Measurements from ENCODE around the gene ELMOD2. TPM values are rescaled to one million over a fixed set of nuclear protein-coding genes. Genes with fewer than 3 reads are reported as not detected.

Gene ELMOD2
- total RNA-seq, 1 donor from 2014 or later: 65.5 TPM

GRCh38 chr4:140579278-140579677 lies 55.3 kb downstream of the ELMOD2 start:
- Mint-ChIP-seq H3K4me3 (ENCODE audit: unreplicated experiment) (no peak overlapping the region), H3K4me1 (ENCODE audit: low read depth, unreplicated experiment) (no peaks in the 10 kb centered on the region), H3K36me3 (ENCODE audit: unreplicated experiment) (no peaks in the 10 kb centered on the region), H3K27ac (ENCODE audit: unreplicated experiment) (no peak overlapping the region), H3K9me3 (ENCODE audit: unreplicated experiment) (peaks cover 2% of the 10 kb centered on the region), H3K27me3 (ENCODE audit: unreplicated experiment) (peaks cover 2% of the 10 kb centered on the region)
- DNase-seq: no peak
- TF ChIP-seq CTCF (IDR thresholded peaks at IDR 0.05; ENCODE audit: partially characterized antibody, unreplicated experiment): no peak

- Mint-ChIP-seq H3K36me3 (ENCODE audit: unreplicated experiment) (no peaks in the 10 kb centered on the region), H3K4me1 (ENCODE audit: low read depth, unreplicated experiment) (no peaks in the 10 kb centered on the region), H3K9me3 (ENCODE audit: unreplicated experiment) (peaks cover 2% of the 10 kb centered on the region), H3K27ac (ENCODE audit: unreplicated experiment) (no peak overlapping the region), H3K4me3 (ENCODE audit: unreplicated experiment) (no peak overlapping the region), H3K27me3 (ENCODE audit: unreplicated experiment) (no peaks in the 10 kb centered on the region)
- DNase-seq: no peak
- TF ChIP-seq CTCF (IDR thresholded peaks at IDR 0.05; ENCODE audit: partially characterized antibody, unreplicated experiment): no peak
These were observed 57.1 kb downstream of the ELMOD2 start for GRCh38 chr4:140581078-140581477.

GRCh38 chr4:140584439-140584838 lies 60.5 kb downstream of the ELMOD2 start:
- H3K27ac Mint-ChIP-seq (ENCODE audit: unreplicated experiment): no peak overlapping the region
- H3K4me3 Mint-ChIP-seq (ENCODE audit: unreplicated experiment): no peak overlapping the region
- peaks cover 2% of the 10 kb centered on the region for H3K9me3 Mint-ChIP-seq (ENCODE audit: unreplicated experiment)
- no peaks in the 10 kb centered on the region for H3K27me3 Mint-ChIP-seq (ENCODE audit: unreplicated experiment)
- no peak for TF ChIP-seq CTCF (IDR thresholded peaks at IDR 0.05; ENCODE audit: partially characterized antibody, unreplicated experiment)
- DNase-seq: no peak
- H3K36me3 Mint-ChIP-seq (ENCODE audit: unreplicated experiment): no peaks in the 10 kb centered on the region
- H3K4me1 Mint-ChIP-seq (ENCODE audit: low read depth, unreplicated experiment): no peaks in the 10 kb centered on the region

- no peaks in the 10 kb centered on the region for H3K4me1 Mint-ChIP-seq (ENCODE audit: low read depth, unreplicated experiment)
- H3K27me3 Mint-ChIP-seq (ENCODE audit: unreplicated experiment): no peaks in the 10 kb centered on the region
- DNase-seq: no peak
- no peak for TF ChIP-seq CTCF (IDR thresholded peaks at IDR 0.05; ENCODE audit: partially characterized antibody, unreplicated experiment)
- no peaks in the 10 kb centered on the region for H3K9me3 Mint-ChIP-seq (ENCODE audit: unreplicated experiment)
- H3K27ac Mint-ChIP-seq (ENCODE audit: unreplicated experiment): no peak overlapping the region
- H3K4me3 Mint-ChIP-seq (ENCODE audit: unreplicated experiment): no peak overlapping the region
- H3K36me3 Mint-ChIP-seq (ENCODE audit: unreplicated experiment): no peaks in the 10 kb centered on the region
These were observed 71.1 kb downstream of the ELMOD2 start for GRCh38 chr4:140595065-140595464.

GRCh38 chr4:140600408-140600807 lies 76.4 kb downstream of the ELMOD2 start:
- H3K9me3 Mint-ChIP-seq (ENCODE audit: unreplicated experiment): no peaks in the 10 kb centered on the region
- H3K4me1 Mint-ChIP-seq (ENCODE audit: low read depth, unreplicated experiment): peaks cover 17% of the 10 kb centered on the region
- no peak for DNase-seq
- H3K4me3 Mint-ChIP-seq (ENCODE audit: unreplicated experiment): no peak overlapping the region
- H3K27ac Mint-ChIP-seq (ENCODE audit: unreplicated experiment): no peak overlapping the region
- no peak for TF ChIP-seq CTCF (IDR thresholded peaks at IDR 0.05; ENCODE audit: partially characterized antibody, unreplicated experiment)
- H3K27me3 Mint-ChIP-seq (ENCODE audit: unreplicated experiment): peaks cover 2% of the 10 kb centered on the region
- peaks cover 4% of the 10 kb centered on the region for H3K36me3 Mint-ChIP-seq (ENCODE audit: unreplicated experiment)
